H9 (cell line): ENCODE data around the gene HLA-DOA. TPM values are rescaled to one million over a fixed set of nuclear protein-coding genes. Genes with fewer than 3 reads are reported as not detected.

Experiments used
- DNase-seq: peaks from one replicate; pipeline ENCODE4 v3.0.0-alpha.2; 2017
- H2AFZ ChIP-seq: one replicate; pipeline ENCODE4 v1.6.1; 2013; ENCODE audit warnings: mild to moderate bottlenecking, low read length, control low read depth, moderate library complexity
- H2AK5ac ChIP-seq: 2 replicates; pipeline ENCODE4 v1.6.1; 2013; ENCODE audit warnings: low read length, control low read depth, mixed read lengths; ENCODE audit not compliant: insufficient read length
- H2BK120ac ChIP-seq: one replicate; pipeline ENCODE4 v1.6.1; 2013; ENCODE audit warnings: low read depth, mild to moderate bottlenecking, low read length, control low read depth, inconsistent platforms; ENCODE audit not compliant: poor library complexity, severe bottlenecking
- H2BK12ac ChIP-seq: 2 replicates; pipeline ENCODE4 v1.6.1; 2013; ENCODE audit warnings: low read length, control low read depth, mixed read lengths, low read depth; ENCODE audit not compliant: insufficient read length
- H2BK15ac ChIP-seq: 2 replicates; pipeline ENCODE4 v1.6.1; 2013; ENCODE audit warnings: low read depth, low read length, control low read depth
- H2BK20ac ChIP-seq: one replicate; pipeline ENCODE4 v1.6.1; 2013; ENCODE audit warnings: low read depth, mild to moderate bottlenecking, low read length, control low read depth, inconsistent platforms; ENCODE audit not compliant: poor library complexity, severe bottlenecking
- H2BK5ac ChIP-seq: 2 replicates; pipeline ENCODE4 v1.6.1; 2013; ENCODE audit warnings: low read length, control low read depth, mixed read lengths; ENCODE audit not compliant: insufficient read length
- H3K14ac ChIP-seq: 2 replicates; pipeline ENCODE4 v1.6.1; 2013; ENCODE audit warnings: low read length, control low read depth; ENCODE audit not compliant: insufficient read depth
- H3K18ac ChIP-seq: 2 replicates; pipeline ENCODE4 v1.6.1; 2013; ENCODE audit warnings: low read depth, mild to moderate bottlenecking, mixed read lengths, low read length, control low read depth; ENCODE audit not compliant: insufficient read length
- H3K23ac ChIP-seq: 2 replicates; pipeline ENCODE4 v1.6.1; 2013; ENCODE audit warnings: low read length, control low read depth, mixed read lengths, low read depth; ENCODE audit not compliant: insufficient read length
- H3K23me2 ChIP-seq: 2 replicates; pipeline ENCODE4 v1.6.1; 2013; ENCODE audit warnings: low read depth, mild to moderate bottlenecking, mixed read lengths, low read length, control low read depth; ENCODE audit not compliant: insufficient read length, poor library complexity, severe bottlenecking
- H3K27ac ChIP-seq: 2 replicates; pipeline ENCODE4 v1.5.1; 2013; ENCODE audit warnings: low read length, control low read depth, mixed read lengths, low read depth; ENCODE audit not compliant: insufficient read length
- H3K27me3 ChIP-seq: 2 replicates; pipeline ENCODE4 v1.6.1; 2013; ENCODE audit warnings: low read length, control low read depth, inconsistent platforms; ENCODE audit not compliant: insufficient read depth
- H3K4ac ChIP-seq: 2 replicates; pipeline ENCODE4 v1.6.1; 2013; ENCODE audit warnings: low read depth, mild to moderate bottlenecking, control low read depth, inconsistent platforms, low read length, moderate library complexity
- H3K4me1 ChIP-seq: 2 replicates; pipeline ENCODE4 v1.6.1; 2013; ENCODE audit warnings: low read length, control low read depth, inconsistent platforms; ENCODE audit not compliant: insufficient read depth
- H3K4me2 ChIP-seq: 2 replicates; pipeline ENCODE4 v1.6.1; 2013; ENCODE audit warnings: low read length, control low read depth, mixed read lengths; ENCODE audit not compliant: insufficient read length, insufficient read depth
- H3K56ac ChIP-seq: 2 replicates; pipeline ENCODE4 v1.6.1; 2013; ENCODE audit warnings: low read depth, mild to moderate bottlenecking, mixed read lengths, low read length, control low read depth; ENCODE audit not compliant: insufficient read length
- H3K79me1 ChIP-seq: 2 replicates; pipeline ENCODE4 v1.6.1; 2013; ENCODE audit warnings: low read depth, mild to moderate bottlenecking, moderate library complexity, low read length, control low read depth, inconsistent platforms; ENCODE audit not compliant: insufficient read depth, poor library complexity, severe bottlenecking
- H3K79me2 ChIP-seq: 2 replicates; pipeline ENCODE4 v1.6.1; 2013; ENCODE audit warnings: low read length, control low read depth, inconsistent platforms; ENCODE audit not compliant: insufficient read depth
- H3K9ac ChIP-seq: 2 replicates; pipeline ENCODE4 v1.6.1; 2013; ENCODE audit warnings: low read length, control low read depth, mixed read lengths; ENCODE audit not compliant: insufficient read length; ENCODE audit errors: extremely low read depth
- H3K9me3 ChIP-seq: one replicate; pipeline ENCODE4 v1.6.1; 2013; ENCODE audit warnings: low read depth, low read length, inconsistent platforms; ENCODE audit not compliant: control insufficient read depth
- H3T11ph ChIP-seq: one replicate; pipeline ENCODE4 v1.6.1; 2013; ENCODE audit warnings: mild to moderate bottlenecking, low read length, control low read depth, inconsistent platforms
- H4K20me1 ChIP-seq: one replicate; pipeline ENCODE4 v1.6.1; 2013; ENCODE audit not compliant: control insufficient read depth, insufficient read length, insufficient read depth
- H4K5ac ChIP-seq: 2 replicates; pipeline ENCODE4 v1.6.1; 2013; ENCODE audit warnings: low read depth, mild to moderate bottlenecking, mixed read lengths, low read length, control low read depth; ENCODE audit not compliant: insufficient read length
- H4K8ac ChIP-seq: replicated peaks from 2 replicates; pipeline ENCODE4 v1.6.1; 2013; ENCODE audit warnings: low read length, control low read depth, mixed read lengths, low read depth; ENCODE audit not compliant: insufficient read length
- H4K91ac ChIP-seq: 2 replicates; pipeline ENCODE4 v1.6.1; 2013; ENCODE audit warnings: low read depth, mild to moderate bottlenecking, moderate library complexity, mixed read lengths, low read length, control low read depth; ENCODE audit not compliant: insufficient read length
- H3K27ac Mint-ChIP-seq, 3 experiments: 2 replicates in 2 of 3; 3 replicates in 1 of 3; pipeline ENCODE4 v1.8.0; 2020 to 2021; ENCODE audit warnings: mixed read lengths in 3 of 3, mild to moderate bottlenecking in 1 of 3, moderate library complexity in 1 of 3
- H3K27me3 Mint-ChIP-seq: 2 replicates; pipeline ENCODE4 v1.8.0; 2021; ENCODE audit warnings: low read depth, mild to moderate bottlenecking, moderate library complexity, mixed read lengths
- H3K36me3 Mint-ChIP-seq, 3 experiments: 2 replicates in 2 of 3; 3 replicates in 1 of 3; pipeline ENCODE4 v1.8.0; 2020 to 2021; ENCODE audit warnings: low read depth in 3 of 3, mixed read lengths in 3 of 3; ENCODE audit not compliant: insufficient read depth in 1 of 3
- H3K4me1 Mint-ChIP-seq, 2 experiments: 2 replicates each; pipeline ENCODE4 v1.8.0; 2020; ENCODE audit warnings: mixed read lengths in 2 of 2
- H3K4me3 Mint-ChIP-seq, 2 experiments: 2 replicates in 1 of 2; 3 replicates in 1 of 2; pipeline ENCODE4 v1.8.0; 2020 to 2021; ENCODE audit warnings: mild to moderate bottlenecking in 2 of 2, mixed read lengths in 2 of 2, moderate library complexity in 1 of 2
- H3K9me3 Mint-ChIP-seq, 2 experiments: 2 replicates in 1 of 2; 3 replicates in 1 of 2; pipeline ENCODE4 v1.8.0; 2020; ENCODE audit warnings: mild to moderate bottlenecking in 2 of 2, mixed read lengths in 2 of 2, moderate library complexity in 1 of 2
- WGBS: extraction: QIAGEN DNeasy Blood & Tissue Kit; methylation state at CpG from one replicate; pipeline ENCODE4 v1.1.7; 2013; ENCODE audit warnings: missing lambda C conversion rate, low lambda C conversion rate, mixed read lengths; ENCODE audit not compliant: insufficient read length; ENCODE audit errors: extremely low coverage; 5-methylcytosine and 5-hydroxymethylcytosine counted together
- total RNA-seq: library from RNA; stranded (reverse); gene quantifications from 2 replicates; pipeline ENCODE4 v1.2.1, GENCODE V29; 2021
- TF ChIP-seq, protein P1 (sequence below): fragments of 200-600 bp; sonication (generic); conservative IDR thresholded peaks from 3 replicates; pipeline ENCODE4 v1.8.0; 2021; ENCODE audit warnings: antibody characterized with exemption, mild to moderate bottlenecking

HLA-DOA gene
- total RNA-seq, 1 experiment from 2014 or later: 15.6 TPM

DNA sequence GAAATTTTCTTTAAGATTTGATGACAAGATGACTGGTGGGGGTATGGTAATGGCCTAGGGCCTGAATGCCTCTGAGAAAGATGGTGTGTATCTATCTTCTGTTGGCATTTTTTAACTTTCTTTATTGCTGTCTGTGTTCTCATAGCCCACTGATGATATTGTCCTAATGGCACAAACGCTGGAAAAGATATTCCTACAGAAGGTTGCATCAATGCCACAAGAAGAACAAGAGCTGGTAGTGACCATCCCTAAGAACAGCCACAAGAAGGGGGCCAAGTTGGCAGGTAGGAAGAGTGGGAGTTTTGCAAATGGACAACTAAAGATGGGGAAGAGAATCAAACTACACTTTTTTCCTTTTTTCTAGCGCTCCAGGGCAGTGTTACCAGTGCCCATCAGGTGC, 33.5 kb downstream of the HLA-DOA start:
- Histone ChIP-seq H2BK15ac (no peak overlapping the region), H4K5ac (no peak overlapping the region), H3K9ac (no peak overlapping the region), H3K4me1 (no peaks in the 10 kb centered on the region), H3K23me2 (peaks cover 16% of the 10 kb centered on the region), H3K79me1 (peaks cover 20% of the 10 kb centered on the region), H2BK5ac (no peak overlapping the region), H3K18ac (no peak overlapping the region), H3K27me3 (no peaks in the 10 kb centered on the region), H4K8ac (no peak overlapping the region), H2AFZ (no peak overlapping the region), H2BK20ac (no peak overlapping the region), H3K4ac (no peak overlapping the region), H3K27ac (no peak overlapping the region), H3K56ac (no peak overlapping the region), H3K9me3 (no peaks in the 10 kb centered on the region), H3T11ph (no peak overlapping the region), H3K23ac (no peak overlapping the region), H3K79me2 (peaks cover 41% of the 10 kb centered on the region), H2AK5ac (no peak overlapping the region), H4K20me1 (no peaks in the 10 kb centered on the region), H4K91ac (no peak overlapping the region), H2BK120ac (no peak overlapping the region), H3K4me2 (no peak overlapping the region), H2BK12ac (no peak overlapping the region), H3K14ac (no peak overlapping the region)
- H3K27me3 Mint-ChIP-seq: peaks cover 4% of the 10 kb centered on the region
- peaks cover 93 to 99% (median 98%) of the 10 kb centered on the region in 3 experiments for H3K36me3 Mint-ChIP-seq
- peak overlapping the region; percentile 96 for H3K4me3 Mint-ChIP-seq
- peaks cover 23 to 53% of the 10 kb centered on the region in 2 experiments for H3K4me1 Mint-ChIP-seq
- no peak for DNase-seq
- no CpG with 5 or more reads among the region's 2 CpGs for WGBS
- peak overlapping the region in 1 of 3 experiments; percentile 65; a peak in 2 of 7 replicates for H3K27ac Mint-ChIP-seq
- TF ChIP-seq, protein P1, sequence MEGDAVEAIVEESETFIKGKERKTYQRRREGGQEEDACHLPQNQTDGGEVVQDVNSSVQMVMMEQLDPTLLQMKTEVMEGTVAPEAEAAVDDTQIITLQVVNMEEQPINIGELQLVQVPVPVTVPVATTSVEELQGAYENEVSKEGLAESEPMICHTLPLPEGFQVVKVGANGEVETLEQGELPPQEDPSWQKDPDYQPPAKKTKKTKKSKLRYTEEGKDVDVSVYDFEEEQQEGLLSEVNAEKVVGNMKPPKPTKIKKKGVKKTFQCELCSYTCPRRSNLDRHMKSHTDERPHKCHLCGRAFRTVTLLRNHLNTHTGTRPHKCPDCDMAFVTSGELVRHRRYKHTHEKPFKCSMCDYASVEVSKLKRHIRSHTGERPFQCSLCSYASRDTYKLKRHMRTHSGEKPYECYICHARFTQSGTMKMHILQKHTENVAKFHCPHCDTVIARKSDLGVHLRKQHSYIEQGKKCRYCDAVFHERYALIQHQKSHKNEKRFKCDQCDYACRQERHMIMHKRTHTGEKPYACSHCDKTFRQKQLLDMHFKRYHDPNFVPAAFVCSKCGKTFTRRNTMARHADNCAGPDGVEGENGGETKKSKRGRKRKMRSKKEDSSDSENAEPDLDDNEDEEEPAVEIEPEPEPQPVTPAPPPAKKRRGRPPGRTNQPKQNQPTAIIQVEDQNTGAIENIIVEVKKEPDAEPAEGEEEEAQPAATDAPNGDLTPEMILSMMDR: no peak
- H3K9me3 Mint-ChIP-seq: peaks cover 7 to 11% of the 10 kb centered on the region in 2 experiments
